ENCODE data around the gene KRTAP2-3.

GRCh38 chr17:41057547-41057946, 2.4 kb downstream of the KRTAP2-3 start:
- TF ChIP-seq CTCF (IDR thresholded peaks at IDR 0.05) = no peak
- no peak for TF ChIP-seq POLR2A (IDR thresholded peaks at IDR 0.05)

Data from upper lobe of left lung (tissue), 4 donors.